Measurements from ENCODE around the gene CXADR.

Gene CXADR

GRCh38 chr21:17640821-17641220 is 128.0 kb downstream of the CXADR start:
- in situ Hi-C loops (cut with HindIII; ENCODE audit: low pct_unique_long_range_greater_than_20kb, low sequenced_read_pairs): no loop called here
- TF ChIP-seq JUND (IDR thresholded peaks at IDR 0.05; ENCODE audit: low read depth): no peak
- no peak for DNase-seq (ENCODE audit: low read depth in 1 of 2, low spot score in 1 of 2)
